Caco-2 (cell line): Measurements from ENCODE around the gene SAMD9. TPM values are rescaled to one million over a fixed set of nuclear protein-coding genes. Genes with fewer than 3 reads are reported as not detected.

ENCODE experiments used
- BruUV-seq: library from RNA; stranded (reverse); fragments of 400-500 nt; replicated peaks from 2 replicates; lab custom pipeline; 2021; lab: Mats Ljungman, UMichigan
- CTCF ChIA-PET: fragments of 300-600 bp; sonication (Branson Sonifier 250); formaldehyde crosslinking; loops from one replicate; lab custom pipeline; 2022; ENCODE audit warnings: antibody characterized with exemption; lab: Charles Lee
- POLR2A ChIA-PET: fragments of 300-600 bp; sonication (Branson Sonifier 250); formaldehyde crosslinking; loops from one replicate; lab custom pipeline; 2022; ENCODE audit warnings: antibody characterized with exemption; lab: Charles Lee
- DNase-seq, 2 experiments: peaks; one replicate each; pipeline versions ENCODE4 v3.0.0 to v3.0.0-alpha.2; 2020 to 2022
- H3K27me3 ChIP-seq: replicated peaks from 2 replicates; pipeline ENCODE4 v1.6.0; 2011; ENCODE audit warnings: low read length; ENCODE audit not compliant: control insufficient read depth, insufficient read depth
- H3K36me3 ChIP-seq: 2 replicates; pipeline ENCODE4 v1.5.1; 2011; ENCODE audit warnings: low read length; ENCODE audit not compliant: control insufficient read depth, insufficient read depth
- H3K4me1 ChIP-seq: fragments of 250-450 bp; sonication (Bioruptor Pico); 2 replicates; pipeline ENCODE4 v1.5.1; 2020; ENCODE audit warnings: mild to moderate bottlenecking
- H3K4me3 ChIP-seq: 2 replicates; pipeline ENCODE4 v1.5.1; 2011; ENCODE audit warnings: low read depth, mild to moderate bottlenecking, control low read depth, low read length
- H3K9me3 ChIP-seq: fragments of 250-450 bp; sonication (Bioruptor Pico); 2 replicates; pipeline ENCODE4 v1.5.1; 2020; ENCODE audit warnings: mild to moderate bottlenecking, moderate library complexity
- H3K27ac Mint-ChIP-seq: one replicate; pipeline ENCODE4 v1.8.0; 2022; ENCODE audit warnings: mixed read lengths; ENCODE audit not compliant: unreplicated experiment
- H3K27me3 Mint-ChIP-seq: one replicate; pipeline ENCODE4 v1.8.0; 2022; ENCODE audit warnings: mixed read lengths; ENCODE audit not compliant: insufficient read depth, unreplicated experiment
- H3K36me3 Mint-ChIP-seq: one replicate; pipeline ENCODE4 v1.8.0; 2022; ENCODE audit warnings: mild to moderate bottlenecking, mixed read lengths; ENCODE audit not compliant: insufficient read depth, unreplicated experiment
- H3K4me1 Mint-ChIP-seq: one replicate; pipeline ENCODE4 v1.8.0; 2022; ENCODE audit warnings: low read depth, mixed read lengths; ENCODE audit not compliant: unreplicated experiment
- H3K4me3 Mint-ChIP-seq: one replicate; pipeline ENCODE4 v1.8.0; 2022; ENCODE audit warnings: mild to moderate bottlenecking, moderate library complexity, mixed read lengths; ENCODE audit not compliant: unreplicated experiment
- H3K9me3 Mint-ChIP-seq: one replicate; pipeline ENCODE4 v1.8.0; 2022; ENCODE audit warnings: mixed read lengths; ENCODE audit not compliant: unreplicated experiment
- CTCF ChIP-seq, 2 experiments: fragments of 200-600 bp in 1 of 2; IDR thresholded peaks; 1 replicate in 1 of 2; 2 replicates in 1 of 2; pipeline versions ENCODE4 v1.5.1 to v1.8.0; 2011 to 2022; ENCODE audit warnings: antibody characterized with exemption in 1 of 2, control low read depth in 1 of 2, inconsistent platforms in 1 of 2, low read depth in 1 of 2, low read length in 1 of 2, mild to moderate bottlenecking in 1 of 2, moderate library complexity in 1 of 2; ENCODE audit not compliant: insufficient read depth in 1 of 2, severe bottlenecking in 1 of 2, unreplicated experiment in 1 of 2
- intact Hi-C: fragments of 100-400 bp; cut with micrococcal nuclease; formaldehyde crosslinking; loops from one replicate; pipeline ENCODE4 v1.10.0; 2022; ENCODE audit not compliant: unreplicated experiment
- total RNA-seq: library from RNA; stranded (reverse); gene quantifications from 2 replicates; pipeline ENCODE4 v1.2.3, GENCODE V29; 2022

SAMD9 gene
- total RNA-seq, 1 experiment from 2014 or later = 0.64 TPM

GRCh38 chr7:93161181-93161762 is 43.5 kb upstream of the SAMD9 start:
- Histone ChIP-seq H3K4me1 (peaks cover 18% of the 10 kb centered on the region), H3K9me3 (peaks cover 10% of the 10 kb centered on the region; the same call in 1 of the 2 replicates), H3K4me3 (no peak overlapping the region), H3K36me3 (no peaks in the 10 kb centered on the region), H3K27me3 (no peaks in the 10 kb centered on the region)
- intact Hi-C loops = no loop called here
- DNase-seq = peak; percentile 42 to 62
- Mint-ChIP-seq H3K9me3 (peaks cover 11% of the 10 kb centered on the region), H3K27ac (no peak overlapping the region), H3K27me3 (no peaks in the 10 kb centered on the region), H3K36me3 (no peaks in the 10 kb centered on the region), H3K4me1 (peaks cover 14% of the 10 kb centered on the region), H3K4me3 (no peak overlapping the region)
- no TSS peak for BruUV-seq
- ChIA-PET POLR2A (interaction anchor here (1.0 kb wide), 1 partner anchor 68 kb away, joined by 3 read pairs; no protein-coding TSS in a partner anchor), CTCF (no interaction called here)
- no peak for TF ChIP-seq CTCF (IDR thresholded peaks at IDR 0.05; ENCODE audit: insufficient read depth in 1 of 2, low read depth in 1 of 2, low read length in 1 of 2, severe bottlenecking in 1 of 2, unreplicated experiment in 1 of 2)

GRCh38 chr7:93160410-93160809 is 42.6 kb upstream of the SAMD9 start:
- Mint-ChIP-seq H3K9me3 (peaks cover 11% of the 10 kb centered on the region), H3K27me3 (no peaks in the 10 kb centered on the region), H3K4me3 (no peak overlapping the region), H3K27ac (peak overlapping the region; percentile 19), H3K4me1 (peaks cover 14% of the 10 kb centered on the region), H3K36me3 (no peaks in the 10 kb centered on the region)
- intact Hi-C loops = no loop called here
- H3K4me1 ChIP-seq = peaks cover 18% of the 10 kb centered on the region
- POLR2A ChIA-PET = no interaction called here
- H3K9me3 ChIP-seq = peaks cover 10% of the 10 kb centered on the region; the same call in 1 of the 2 replicates
- H3K36me3 ChIP-seq = no peaks in the 10 kb centered on the region
- DNase-seq = no peak
- H3K27me3 ChIP-seq = no peaks in the 10 kb centered on the region
- BruUV-seq = no TSS peak
- H3K4me3 ChIP-seq = no peak overlapping the region
- TF ChIP-seq CTCF (IDR thresholded peaks at IDR 0.05; ENCODE audit: insufficient read depth in 1 of 2, low read depth in 1 of 2, low read length in 1 of 2, severe bottlenecking in 1 of 2, unreplicated experiment in 1 of 2) = no peak
- CTCF ChIA-PET = no interaction called here

- Mint-ChIP-seq H3K4me1 (peaks cover 14% of the 10 kb centered on the region), H3K27ac (no peak overlapping the region), H3K4me3 (no peak overlapping the region), H3K9me3 (peaks cover 11% of the 10 kb centered on the region), H3K27me3 (no peaks in the 10 kb centered on the region), H3K36me3 (no peaks in the 10 kb centered on the region)
- peaks cover 10% of the 10 kb centered on the region; the same call in 1 of the 2 replicates for H3K9me3 ChIP-seq
- intact Hi-C loops = no loop called here
- H3K4me3 ChIP-seq = no peak overlapping the region
- no TSS peak for BruUV-seq
- POLR2A ChIA-PET = no interaction called here
- H3K36me3 ChIP-seq = no peaks in the 10 kb centered on the region
- H3K27me3 ChIP-seq = no peaks in the 10 kb centered on the region
- CTCF ChIA-PET = no interaction called here
- H3K4me1 ChIP-seq = peaks cover 18% of the 10 kb centered on the region
- DNase-seq = no peak
- TF ChIP-seq CTCF (IDR thresholded peaks at IDR 0.05; ENCODE audit: insufficient read depth in 1 of 2, low read depth in 1 of 2, low read length in 1 of 2, severe bottlenecking in 1 of 2, unreplicated experiment in 1 of 2) = no peak
Measured at GRCh38 chr7:93159490-93159889, 41.7 kb upstream of the SAMD9 start.
